ENCODE results near the gene PPP1R14C.

Gene PPP1R14C

DNA sequence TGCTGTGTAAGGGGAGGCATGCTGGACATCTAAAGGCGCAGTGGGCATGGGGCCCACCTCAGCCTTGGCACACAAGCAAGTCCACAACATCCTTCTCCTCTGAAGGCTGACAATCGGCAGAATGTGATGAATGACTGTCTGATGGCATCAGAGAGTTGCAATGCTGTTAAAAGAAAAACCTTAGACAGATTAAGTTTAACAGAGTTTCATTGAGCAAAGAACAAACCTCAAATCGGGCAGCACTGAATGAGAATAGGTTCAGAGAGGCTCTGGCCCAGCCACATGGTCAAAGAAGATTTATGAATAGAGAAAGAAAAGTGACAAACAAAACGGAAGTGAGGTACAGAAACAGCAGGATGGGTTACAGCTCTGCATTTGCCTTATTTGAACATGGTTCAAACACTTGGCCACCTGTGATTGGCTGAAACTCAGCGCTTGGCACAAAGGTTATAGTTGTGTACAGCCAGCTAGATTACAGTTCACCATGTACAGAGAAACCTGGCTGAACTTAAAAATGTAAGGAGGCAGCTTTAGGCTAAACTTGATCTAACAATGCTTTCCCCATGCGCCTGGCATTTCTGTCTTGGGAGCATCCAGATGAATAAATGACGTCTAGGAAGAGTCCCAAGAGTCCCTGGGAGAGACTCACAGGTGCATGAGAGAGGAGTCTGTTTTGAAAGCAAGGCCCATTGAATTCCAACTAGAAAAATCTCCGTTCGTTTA, 127.6 kb downstream of the PPP1R14C start:
- TF ChIP-seq, protein P1, sequence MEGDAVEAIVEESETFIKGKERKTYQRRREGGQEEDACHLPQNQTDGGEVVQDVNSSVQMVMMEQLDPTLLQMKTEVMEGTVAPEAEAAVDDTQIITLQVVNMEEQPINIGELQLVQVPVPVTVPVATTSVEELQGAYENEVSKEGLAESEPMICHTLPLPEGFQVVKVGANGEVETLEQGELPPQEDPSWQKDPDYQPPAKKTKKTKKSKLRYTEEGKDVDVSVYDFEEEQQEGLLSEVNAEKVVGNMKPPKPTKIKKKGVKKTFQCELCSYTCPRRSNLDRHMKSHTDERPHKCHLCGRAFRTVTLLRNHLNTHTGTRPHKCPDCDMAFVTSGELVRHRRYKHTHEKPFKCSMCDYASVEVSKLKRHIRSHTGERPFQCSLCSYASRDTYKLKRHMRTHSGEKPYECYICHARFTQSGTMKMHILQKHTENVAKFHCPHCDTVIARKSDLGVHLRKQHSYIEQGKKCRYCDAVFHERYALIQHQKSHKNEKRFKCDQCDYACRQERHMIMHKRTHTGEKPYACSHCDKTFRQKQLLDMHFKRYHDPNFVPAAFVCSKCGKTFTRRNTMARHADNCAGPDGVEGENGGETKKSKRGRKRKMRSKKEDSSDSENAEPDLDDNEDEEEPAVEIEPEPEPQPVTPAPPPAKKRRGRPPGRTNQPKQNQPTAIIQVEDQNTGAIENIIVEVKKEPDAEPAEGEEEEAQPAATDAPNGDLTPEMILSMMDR (IDR thresholded peaks at IDR 0.05; ENCODE audit: low read depth, low read length, missing control alignments) = no peak

DNA sequence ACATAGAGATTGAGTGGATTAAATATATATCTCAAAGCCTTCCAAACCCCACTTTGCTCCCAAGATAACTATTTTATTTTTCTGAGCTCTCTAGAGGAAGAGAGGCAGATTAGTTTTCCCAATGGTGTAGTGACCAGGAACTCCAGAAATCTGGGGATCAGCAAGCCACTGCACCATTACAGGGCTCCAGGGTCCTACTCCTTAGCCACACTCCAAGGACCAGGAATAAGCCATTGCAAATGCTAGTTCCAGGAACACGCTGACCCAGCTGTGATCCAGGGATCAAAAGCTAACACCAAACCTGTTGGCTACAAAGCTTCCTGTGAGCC, 128.3 kb downstream of the PPP1R14C start:
- in situ Hi-C loops (cut with HindIII; ENCODE audit: low sequenced_read_pairs) = no loop called here
- DNase-seq (ENCODE audit: low read depth) = no peak
- H3K4me3 ChIP-seq (ENCODE audit: low read depth, low read length) = no peak overlapping the region
- TF ChIP-seq, protein P1 (IDR thresholded peaks at IDR 0.05; ENCODE audit: low read depth, low read length, missing control alignments) = no peak

More for the DNA sequence above, 127.6 kb downstream of the PPP1R14C start:
- in situ Hi-C loops (cut with HindIII; ENCODE audit: low sequenced_read_pairs) = no loop called here
- H3K4me3 ChIP-seq (ENCODE audit: low read depth, low read length) = no peak overlapping the region
- no peak for DNase-seq (ENCODE audit: low read depth)

DNA sequence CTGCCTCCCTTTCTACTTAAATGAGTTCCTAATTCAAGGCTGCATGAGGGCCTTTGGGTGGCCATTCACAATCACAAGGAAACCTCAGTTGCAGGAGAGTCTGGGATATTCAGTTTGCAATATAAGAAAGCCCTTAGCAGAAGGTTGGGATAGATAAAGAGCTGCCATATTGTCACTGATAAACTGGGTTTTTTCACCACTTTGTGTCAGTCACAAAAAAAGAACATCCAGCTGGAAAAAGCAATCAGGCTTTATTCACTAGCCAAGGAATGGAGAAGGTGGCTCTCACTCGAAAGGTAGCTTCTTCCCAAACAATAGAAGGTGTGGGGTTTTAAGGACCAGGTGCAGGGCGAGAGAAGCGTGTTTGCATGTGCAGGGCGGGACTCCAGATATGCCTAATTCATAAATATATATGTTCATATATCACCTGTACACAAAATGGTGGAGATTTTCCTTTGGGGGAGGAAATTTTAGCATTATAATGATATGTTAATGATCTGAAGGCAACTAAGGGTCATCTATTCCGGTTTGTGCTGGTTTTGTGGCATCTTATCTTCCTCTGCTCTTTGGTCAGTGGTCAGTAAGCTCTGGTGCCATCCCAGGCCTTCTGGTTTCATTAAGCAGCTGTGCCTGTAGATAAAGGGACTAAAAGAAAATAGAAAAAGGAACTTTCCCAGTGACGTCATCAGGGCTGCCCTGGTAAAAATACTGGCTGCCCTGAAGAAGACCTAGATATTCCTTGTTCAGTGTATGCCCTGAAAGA, 128.8 kb downstream of the PPP1R14C start:
- no peak for DNase-seq (ENCODE audit: low read depth)
- TF ChIP-seq, protein P1 (IDR thresholded peaks at IDR 0.05; ENCODE audit: low read depth, low read length, missing control alignments) = no peak
- in situ Hi-C loops (cut with HindIII; ENCODE audit: low sequenced_read_pairs) = no loop called here
- no peak overlapping the region for H3K4me3 ChIP-seq (ENCODE audit: low read depth, low read length)

DNA sequence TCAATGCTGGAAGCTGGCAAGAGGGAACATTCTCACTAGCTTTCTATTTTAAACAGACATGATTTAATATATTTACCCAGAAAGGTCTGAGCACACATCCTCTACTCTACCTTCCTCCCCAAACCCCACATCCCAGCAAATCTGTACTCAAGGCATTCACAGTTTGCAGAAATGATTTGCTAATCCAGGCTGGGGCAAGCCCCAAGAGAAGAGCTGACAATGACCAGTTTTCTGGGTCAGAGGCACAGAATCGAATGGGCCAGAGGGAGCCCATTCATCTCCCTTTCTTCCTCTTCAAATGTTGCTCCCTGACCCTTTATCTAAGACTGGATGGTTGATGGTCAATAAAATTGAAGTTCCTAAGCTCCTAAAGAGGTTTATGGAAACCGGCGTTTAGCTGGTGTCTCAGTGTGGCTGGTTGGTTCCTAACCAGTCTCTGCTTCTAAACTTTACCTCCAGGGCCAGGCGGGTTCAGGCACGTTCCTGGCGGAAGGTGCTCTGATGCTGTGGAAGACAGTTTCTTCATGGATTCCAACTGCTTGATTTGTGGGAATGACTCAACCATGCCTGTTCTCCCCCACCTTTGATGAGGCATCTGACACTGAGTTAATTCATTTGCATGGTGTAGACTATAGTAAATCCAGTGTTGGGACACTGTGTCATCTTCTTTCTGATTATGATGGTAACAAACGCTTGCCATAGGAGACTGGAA, 129.6 kb downstream of the PPP1R14C start:
- in situ Hi-C loops (cut with HindIII; ENCODE audit: low sequenced_read_pairs) = no loop called here
- TF ChIP-seq, protein P1 (IDR thresholded peaks at IDR 0.05; ENCODE audit: low read depth, low read length, missing control alignments) = no peak
- DNase-seq (ENCODE audit: low read depth) = no peak
- no peak overlapping the region for H3K4me3 ChIP-seq (ENCODE audit: low read depth, low read length)

DNA sequence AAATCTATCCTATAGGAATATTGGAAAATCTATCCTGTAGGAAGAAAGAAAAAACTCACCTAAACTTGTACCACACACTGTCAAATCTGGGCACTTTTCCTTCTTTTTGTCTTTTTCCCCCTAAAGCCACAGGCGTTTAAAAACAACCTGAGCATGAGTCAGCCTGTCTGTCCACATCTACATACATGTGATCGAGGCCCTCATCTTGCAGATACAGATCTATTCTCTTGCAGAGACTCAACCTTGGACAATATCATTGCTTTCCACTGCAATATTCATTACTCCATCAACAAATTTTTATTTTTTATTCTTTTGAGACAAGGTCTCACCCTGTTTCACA, 130.1 kb downstream of the PPP1R14C start:
- in situ Hi-C loops (cut with HindIII; ENCODE audit: low sequenced_read_pairs) = no loop called here
- H3K4me3 ChIP-seq (ENCODE audit: low read depth, low read length) = no peak overlapping the region
- no peak for DNase-seq (ENCODE audit: low read depth)
- TF ChIP-seq, protein P1 (IDR thresholded peaks at IDR 0.05; ENCODE audit: low read depth, low read length, missing control alignments) = no peak

DNA sequence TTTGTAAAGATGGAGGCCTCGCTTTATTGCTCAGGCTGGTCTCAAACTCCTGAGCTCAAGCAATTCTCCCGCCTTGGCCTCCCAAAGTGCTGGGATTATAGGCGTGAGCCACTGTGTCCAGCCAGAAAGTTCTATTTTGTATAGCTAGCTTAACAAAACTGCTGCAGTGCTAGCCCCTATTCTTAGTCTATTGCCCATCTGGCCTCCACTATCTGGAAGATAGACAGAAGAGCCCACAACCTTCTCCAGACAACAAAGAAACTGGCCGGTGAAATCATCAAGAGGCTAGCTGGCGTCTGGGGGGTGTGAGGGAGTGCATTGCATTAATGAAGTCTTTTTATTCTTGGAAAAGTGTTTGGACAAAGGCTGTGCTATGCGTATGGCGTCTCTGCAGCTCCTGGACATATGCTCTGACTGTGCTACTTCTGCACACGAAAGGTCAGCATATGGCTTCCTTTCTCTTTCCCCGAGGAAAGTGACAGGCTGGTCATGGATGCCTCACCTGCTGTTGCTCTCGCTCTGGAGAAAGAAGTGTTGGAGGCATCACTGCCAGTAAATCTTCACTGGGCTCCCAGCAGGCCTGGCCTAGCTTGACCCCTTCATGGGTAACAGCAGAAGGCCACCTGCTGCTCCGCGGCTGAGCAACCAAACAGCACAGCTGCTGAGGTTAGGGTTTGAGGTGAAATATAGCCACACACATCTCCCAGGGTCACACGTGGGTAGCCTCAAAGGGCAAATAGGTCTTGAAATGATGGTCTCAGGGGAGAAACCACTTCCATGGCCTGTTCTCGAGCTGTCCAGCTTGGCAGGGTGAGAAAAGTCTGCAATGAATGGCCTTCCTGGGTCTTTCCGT, 130.8 kb downstream of the PPP1R14C start:
- H3K4me3 ChIP-seq (ENCODE audit: low read depth, low read length) = no peak overlapping the region
- TF ChIP-seq, protein P1 (IDR thresholded peaks at IDR 0.05; ENCODE audit: low read depth, low read length, missing control alignments) = no peak
- DNase-seq (ENCODE audit: low read depth) = peak; percentile 76
- in situ Hi-C loops (cut with HindIII; ENCODE audit: low sequenced_read_pairs) = no loop called here

All from astrocyte of the cerebellum (primary cell).